Activated T-cell treated with anti-CD3 and anti-CD28 coated beads, Interleukin-2, amount 50 U/mL, for 24 hours (primary cell): Measurements from ENCODE around the gene YIPF6.
"Not testable (repeated sequence)": the region's sequence is repeated elsewhere in the genome, so short reads cannot be mapped to it uniquely, and the experiment has no call there.

ENCODE experiments used
- DNase-seq: peaks from one replicate; pipeline ENCODE4 v3.0.0-alpha.2; 2020
- H3K27ac Mint-ChIP-seq: 2 replicates; pipeline ENCODE4 v1.8.0; 2020; ENCODE audit warnings: mild to moderate bottlenecking, mixed read lengths
- H3K27me3 Mint-ChIP-seq: 2 replicates; pipeline ENCODE4 v1.8.0; 2020; ENCODE audit warnings: mixed read lengths
- H3K36me3 Mint-ChIP-seq: 2 replicates; pipeline ENCODE4 v1.8.0; 2020; ENCODE audit warnings: low read depth, mixed read lengths
- H3K4me1 Mint-ChIP-seq: 2 replicates; pipeline ENCODE4 v1.8.0; 2020; ENCODE audit warnings: low read depth, mixed read lengths
- H3K4me3 Mint-ChIP-seq: 2 replicates; pipeline ENCODE4 v1.8.0; 2020; ENCODE audit warnings: mild to moderate bottlenecking, moderate library complexity, mixed read lengths
- H3K9me3 Mint-ChIP-seq: 2 replicates; pipeline ENCODE4 v1.8.0; 2020; ENCODE audit warnings: mixed read lengths

Gene YIPF6

DNA sequence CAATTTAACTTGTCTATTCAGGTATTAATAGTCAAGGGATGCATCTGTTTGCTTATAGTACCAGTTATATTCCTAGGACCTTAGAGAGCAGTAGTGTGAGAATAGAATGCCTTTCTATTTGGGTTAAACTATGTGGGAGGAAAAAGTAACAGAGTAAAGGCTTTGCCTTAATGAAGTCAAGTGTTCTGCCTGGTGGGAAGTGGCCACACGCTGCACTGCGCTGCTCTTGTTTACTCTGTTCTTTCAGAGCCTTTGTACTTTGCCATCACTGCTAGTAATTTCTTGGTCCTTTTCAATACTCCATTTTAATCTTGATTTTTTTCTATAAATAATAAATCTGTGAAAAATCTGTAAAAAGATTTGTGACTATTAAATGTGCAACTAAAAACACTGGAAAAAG, 38.0 kb downstream of the YIPF6 start:
- Mint-ChIP-seq H3K4me1 (peaks cover 8% of the 10 kb centered on the region), H3K36me3 (peaks cover 34% of the 10 kb centered on the region), H3K4me3 (no peak overlapping the region), H3K9me3 (peaks cover 3% of the 10 kb centered on the region), H3K27me3 (peaks cover 14% of the 10 kb centered on the region), H3K27ac (no peak overlapping the region)
- no peak for DNase-seq

DNA sequence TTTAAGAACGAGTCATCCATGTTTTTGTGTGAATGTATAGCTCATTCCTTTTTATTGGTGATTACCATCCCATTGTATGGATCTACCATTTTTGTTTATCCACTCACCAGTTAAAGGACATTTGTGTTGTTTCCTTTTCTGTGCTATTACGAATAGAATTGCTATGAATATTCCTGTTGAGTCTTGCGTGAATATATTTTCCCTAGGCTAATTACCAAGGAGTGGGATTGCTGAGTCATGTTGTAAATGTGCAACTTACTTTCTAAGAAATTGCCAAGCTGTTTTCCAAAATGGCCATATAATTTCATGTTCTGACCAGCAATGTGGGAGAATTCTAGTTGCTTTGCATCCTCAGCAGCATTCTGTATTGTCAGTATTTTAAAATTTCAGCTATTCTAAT, 51.3 kb downstream of the YIPF6 start:
- no peaks in the 10 kb centered on the region for H3K36me3 Mint-ChIP-seq
- no peak for DNase-seq
- no peaks in the 10 kb centered on the region for H3K9me3 Mint-ChIP-seq
- no peaks in the 10 kb centered on the region for H3K4me1 Mint-ChIP-seq
- no peak overlapping the region for H3K4me3 Mint-ChIP-seq
- H3K27me3 Mint-ChIP-seq: peaks cover 25% of the 10 kb centered on the region
- no peak overlapping the region for H3K27ac Mint-ChIP-seq

DNA sequence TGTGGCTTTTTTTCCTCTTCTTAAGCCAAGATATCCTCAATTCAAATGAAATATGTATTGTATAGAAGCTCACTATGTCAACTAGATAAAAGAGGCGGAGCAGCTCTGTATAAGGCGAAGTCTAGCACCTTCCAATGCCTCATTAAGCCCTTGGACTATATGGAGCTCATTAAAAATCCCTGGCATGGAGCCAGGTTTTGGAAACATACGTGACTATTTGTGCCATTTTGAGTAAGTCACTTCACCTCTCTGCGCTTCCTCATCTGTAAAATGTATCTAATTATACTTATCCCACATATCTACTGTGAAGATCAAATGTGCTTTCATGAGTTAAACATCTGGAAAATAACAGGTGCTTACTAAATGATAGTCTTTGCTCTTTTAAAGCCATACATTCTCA, 57.2 kb downstream of the YIPF6 start:
- Mint-ChIP-seq H3K4me3 (no peak overlapping the region), H3K9me3 (peaks cover 1% of the 10 kb centered on the region), H3K27ac (no peak overlapping the region), H3K4me1 (no peaks in the 10 kb centered on the region), H3K36me3 (peaks cover 7% of the 10 kb centered on the region), H3K27me3 (peaks cover 35% of the 10 kb centered on the region)
- DNase-seq: no peak

DNA sequence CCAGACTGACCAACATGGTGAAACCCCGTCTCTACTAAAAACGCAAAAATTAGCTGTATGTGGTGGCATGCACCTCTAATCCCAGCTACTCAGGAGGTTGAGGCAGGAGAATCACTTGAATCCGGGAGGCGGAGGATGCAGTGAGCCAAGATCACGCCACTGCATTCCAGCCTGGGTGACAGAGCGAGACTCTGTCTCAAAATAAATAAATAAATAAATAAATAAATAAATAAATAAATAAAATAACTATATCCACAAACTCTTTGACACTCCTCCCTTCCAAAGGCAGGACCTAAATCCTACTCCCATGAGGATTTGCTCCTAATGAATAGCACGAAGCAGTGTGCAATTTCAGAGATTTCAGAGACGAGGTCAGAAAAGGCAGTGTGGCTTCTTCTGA, 58.3 kb downstream of the YIPF6 start:
- H3K27me3 Mint-ChIP-seq: peaks cover 35% of the 10 kb centered on the region
- DNase-seq, H3K4me3 Mint-ChIP-seq, H3K36me3 Mint-ChIP-seq, H3K9me3 Mint-ChIP-seq, H3K4me1 Mint-ChIP-seq, H3K27ac Mint-ChIP-seq: not testable (repeated sequence)

DNA sequence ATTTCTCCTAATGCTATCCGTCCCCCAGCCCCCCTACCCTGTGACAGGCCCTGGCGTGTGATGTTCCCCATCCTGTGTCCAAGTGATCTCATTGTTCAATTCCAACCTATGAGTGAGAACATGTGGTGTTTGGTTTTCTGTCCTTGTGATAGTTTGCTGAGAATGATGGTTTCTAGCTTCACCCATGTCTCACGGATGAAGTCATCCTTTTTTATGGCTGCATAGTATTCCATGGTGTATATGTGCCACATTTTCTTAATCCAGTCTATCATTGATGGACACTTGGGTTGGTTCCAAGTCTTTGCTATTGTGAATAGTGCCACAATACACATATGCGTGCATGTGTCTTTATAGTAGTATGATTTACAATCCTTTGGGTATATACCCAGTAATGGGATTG, 61.1 kb downstream of the YIPF6 start:
- peaks cover 12% of the 10 kb centered on the region for H3K36me3 Mint-ChIP-seq
- not testable (repeated sequence) for DNase-seq, H3K4me3 Mint-ChIP-seq

DNA sequence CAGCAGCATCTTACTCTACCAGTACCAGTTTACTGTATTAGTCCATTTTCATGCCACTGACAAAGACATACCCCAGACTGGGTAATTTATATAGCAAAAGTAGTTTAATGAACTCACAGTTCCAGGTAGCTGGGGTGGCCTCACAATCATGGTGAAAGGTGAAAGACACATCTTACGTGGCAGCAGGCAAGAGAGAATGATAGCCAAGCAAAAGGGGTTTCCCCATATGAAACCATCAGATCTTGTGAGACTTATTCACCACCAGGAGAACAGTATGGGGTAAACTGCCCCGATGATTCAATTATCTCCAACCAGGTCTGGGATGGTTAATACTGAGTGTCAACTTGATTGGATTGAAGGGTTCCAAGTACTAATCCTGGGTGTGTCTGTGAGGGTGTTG, 69.3 kb downstream of the YIPF6 start:
- H3K27me3 Mint-ChIP-seq: peaks cover 68% of the 10 kb centered on the region
- peak overlapping the region; percentile 20 for H3K27ac Mint-ChIP-seq
- peaks cover 10% of the 10 kb centered on the region for H3K9me3 Mint-ChIP-seq
- no peak overlapping the region for H3K4me3 Mint-ChIP-seq
- DNase-seq: no peak
- peaks cover 34% of the 10 kb centered on the region for H3K4me1 Mint-ChIP-seq
- peaks cover 2% of the 10 kb centered on the region for H3K36me3 Mint-ChIP-seq

More for the DNA sequence above, 61.1 kb downstream of the YIPF6 start:
- peaks cover 45% of the 10 kb centered on the region for H3K27me3 Mint-ChIP-seq
- not testable (repeated sequence) for H3K27ac Mint-ChIP-seq, H3K9me3 Mint-ChIP-seq, H3K4me1 Mint-ChIP-seq

DNA sequence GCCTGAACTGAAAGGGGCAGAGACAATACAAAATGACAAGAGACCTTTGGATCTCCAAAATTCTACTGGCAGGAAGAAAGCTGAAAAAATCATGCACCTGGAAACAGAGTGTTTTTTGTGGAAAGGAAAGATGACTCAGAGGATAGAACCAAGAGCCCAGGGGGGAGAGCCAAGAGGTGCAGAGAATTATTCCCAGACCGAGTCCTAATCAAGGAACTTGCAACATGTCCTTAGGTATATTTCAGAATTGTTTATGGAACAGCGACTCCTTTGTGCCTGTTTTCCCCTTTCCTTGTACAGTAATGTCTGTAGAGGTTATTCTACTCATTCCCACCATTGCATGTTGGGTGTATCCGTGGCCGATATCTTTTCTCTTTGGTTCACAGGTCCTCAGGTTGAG, 71.7 kb downstream of the YIPF6 start:
- H3K9me3 Mint-ChIP-seq: peaks cover 8% of the 10 kb centered on the region
- H3K36me3 Mint-ChIP-seq: peaks cover 2% of the 10 kb centered on the region
- DNase-seq: no peak
- peaks cover 71% of the 10 kb centered on the region for H3K27me3 Mint-ChIP-seq
- H3K27ac Mint-ChIP-seq: no peak overlapping the region
- H3K4me1 Mint-ChIP-seq: peaks cover 48% of the 10 kb centered on the region
- no peak overlapping the region for H3K4me3 Mint-ChIP-seq

DNA sequence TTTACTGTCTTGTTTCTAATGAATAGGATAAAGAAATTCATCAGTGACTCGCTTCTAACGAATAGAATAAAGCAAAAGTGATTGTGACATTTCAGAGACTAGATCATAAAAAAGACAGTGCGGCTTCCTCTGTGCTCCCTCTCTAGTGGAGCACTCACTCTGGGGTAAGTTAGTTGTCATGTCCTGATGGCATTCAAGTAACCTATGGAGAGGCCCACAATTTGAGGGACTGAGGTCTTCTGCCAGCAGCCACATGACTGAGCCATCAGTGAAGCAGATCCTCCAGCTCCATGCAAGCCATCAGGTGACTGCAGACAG, 72.4 kb downstream of the YIPF6 start:
- H3K27me3 Mint-ChIP-seq: peaks cover 68% of the 10 kb centered on the region
- H3K36me3 Mint-ChIP-seq: peaks cover 2% of the 10 kb centered on the region
- peaks cover 8% of the 10 kb centered on the region for H3K9me3 Mint-ChIP-seq
- peak; percentile 32 for DNase-seq
- peaks cover 48% of the 10 kb centered on the region for H3K4me1 Mint-ChIP-seq
- peak overlapping the region; percentile 87 for H3K27ac Mint-ChIP-seq
- H3K4me3 Mint-ChIP-seq: no peak overlapping the region

DNA sequence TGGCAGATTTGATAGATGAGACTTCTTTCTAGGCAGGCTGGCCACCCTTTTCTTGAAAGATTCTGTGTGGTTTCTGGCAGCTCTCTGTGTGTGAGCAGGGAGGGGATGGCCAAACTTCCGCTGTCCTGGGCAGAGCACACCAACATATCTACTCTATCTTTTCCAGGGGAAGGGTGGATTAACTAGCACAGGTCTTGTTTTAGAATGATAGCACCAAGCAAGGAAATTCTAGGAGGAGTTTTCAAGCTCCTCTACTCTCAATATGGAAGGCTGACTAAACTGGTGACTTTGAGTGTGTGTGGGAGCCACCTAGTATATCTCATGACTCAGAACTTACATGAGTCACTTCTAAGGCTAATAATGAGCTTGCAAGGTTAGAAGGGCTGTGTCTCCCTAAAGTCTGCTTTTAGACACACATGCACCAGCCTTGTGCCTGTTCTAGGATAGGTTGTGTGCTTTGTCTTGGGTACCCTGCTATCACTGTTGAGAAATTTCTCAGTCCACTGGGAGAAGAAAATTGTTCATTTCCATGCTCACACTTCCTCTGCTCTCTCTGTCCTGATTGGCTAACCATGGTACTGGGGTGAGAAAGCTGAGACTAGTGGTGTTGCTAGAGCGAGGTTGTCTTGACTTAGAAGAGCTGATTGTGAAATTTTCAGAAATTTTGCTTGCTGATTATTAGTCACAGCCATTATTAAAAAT, 72.9 kb downstream of the YIPF6 start:
- DNase-seq: no peak
- no peak overlapping the region for H3K4me3 Mint-ChIP-seq
- H3K4me1 Mint-ChIP-seq: peaks cover 48% of the 10 kb centered on the region
- H3K27me3 Mint-ChIP-seq: peaks cover 66% of the 10 kb centered on the region
- peaks cover 6% of the 10 kb centered on the region for H3K9me3 Mint-ChIP-seq
- H3K36me3 Mint-ChIP-seq: peaks cover under 1% of the 10 kb centered on the region
- peak overlapping the region; percentile 87 for H3K27ac Mint-ChIP-seq

DNA sequence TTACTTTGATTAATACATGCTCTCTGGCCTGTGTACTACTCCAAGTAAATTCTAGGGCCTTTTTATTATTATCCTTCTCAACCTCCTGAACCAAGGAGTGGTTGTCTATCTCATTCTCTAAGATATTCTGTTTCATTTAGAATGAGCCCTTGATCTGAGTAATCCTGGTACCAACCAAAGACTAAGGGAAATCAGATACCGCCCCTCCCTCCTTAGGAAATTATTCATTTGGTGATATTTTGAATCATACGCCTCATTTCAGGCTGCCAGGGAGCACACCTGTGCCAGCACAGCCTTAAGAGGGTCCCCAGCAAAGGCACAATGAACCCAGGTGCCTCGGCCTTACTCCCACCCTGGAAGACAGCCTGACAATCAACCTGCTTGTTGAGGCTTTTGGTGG, 75.4 kb downstream of the YIPF6 start:
- H3K36me3 Mint-ChIP-seq: peaks cover 2% of the 10 kb centered on the region
- no peak overlapping the region for H3K27ac Mint-ChIP-seq
- peaks cover 35% of the 10 kb centered on the region for H3K4me1 Mint-ChIP-seq
- no peak overlapping the region for H3K4me3 Mint-ChIP-seq
- DNase-seq: no peak
- peaks cover 57% of the 10 kb centered on the region for H3K27me3 Mint-ChIP-seq
- peaks cover 2% of the 10 kb centered on the region for H3K9me3 Mint-ChIP-seq

DNA sequence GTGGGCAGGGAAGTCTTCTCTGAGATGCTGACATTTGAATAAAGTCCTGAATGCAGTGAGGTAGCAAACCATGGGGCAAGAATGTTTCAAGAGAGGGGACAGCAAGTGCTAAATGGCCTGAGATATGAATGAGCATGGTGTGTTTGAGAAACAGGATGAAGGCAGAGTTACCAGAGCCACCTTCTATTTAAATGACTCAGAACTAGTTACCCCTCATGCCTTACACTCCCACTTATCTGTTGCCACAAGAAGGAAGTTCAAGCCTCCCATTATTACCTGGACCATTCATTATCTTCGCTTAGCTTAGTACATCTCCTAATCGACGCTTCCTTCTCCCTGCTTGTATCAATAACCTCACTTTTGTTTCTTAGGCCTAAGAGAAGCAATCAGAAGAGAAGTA, 81.0 kb downstream of the YIPF6 start:
- Mint-ChIP-seq H3K27me3 (peaks cover 26% of the 10 kb centered on the region), H3K4me1 (peaks cover 2% of the 10 kb centered on the region), H3K36me3 (peaks cover 2% of the 10 kb centered on the region), H3K4me3 (no peak overlapping the region), H3K9me3 (no peaks in the 10 kb centered on the region), H3K27ac (no peak overlapping the region)
- no peak for DNase-seq

DNA sequence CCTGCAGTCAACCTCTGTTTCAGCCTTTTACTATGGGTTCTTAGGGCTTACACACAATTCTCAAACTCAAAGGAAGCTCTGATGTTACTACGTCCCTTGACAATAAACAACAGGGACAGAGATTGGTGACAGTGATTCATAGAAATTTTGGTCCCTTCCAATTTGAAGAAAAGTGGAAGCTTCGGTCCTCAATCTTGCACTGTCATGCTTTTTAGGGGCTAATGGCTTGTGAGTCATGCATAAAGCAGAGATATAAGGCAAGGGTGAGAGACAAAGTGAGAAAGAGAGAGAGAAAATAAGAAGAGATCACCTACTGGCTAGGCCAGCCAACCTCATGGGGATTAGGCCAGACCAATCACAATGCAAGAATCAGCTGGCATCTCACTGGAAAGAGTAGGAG, 85.4 kb downstream of the YIPF6 start:
- DNase-seq: no peak
- no peak overlapping the region for H3K4me3 Mint-ChIP-seq
- peaks cover 10% of the 10 kb centered on the region for H3K9me3 Mint-ChIP-seq
- peaks cover 30% of the 10 kb centered on the region for H3K27me3 Mint-ChIP-seq
- peaks cover 13% of the 10 kb centered on the region for H3K36me3 Mint-ChIP-seq
- H3K4me1 Mint-ChIP-seq: no peaks in the 10 kb centered on the region
- no peak overlapping the region for H3K27ac Mint-ChIP-seq
